DND-41 (cell line): Measurements from ENCODE around the gene CTSA.

Source experiments
- ATAC-seq: fragments of 200-7000 bp; cut with Tn5 transposase; 3 replicates; pipeline ENCODE4 v1.9.1; 2021; ENCODE audit warnings: low read depth; ENCODE audit not compliant: insufficient read depth
- DNase-seq: peaks from one replicate; pipeline ENCODE4 v3.0.0-alpha.2; 2020
- H2AFZ ChIP-seq: 2 replicates; pipeline ENCODE4 v1.6.0; 2012; ENCODE audit warnings: low read depth, low read length
- H3K27ac ChIP-seq: 2 replicates; pipeline ENCODE4 v1.5.1; 2012; ENCODE audit warnings: low read length, inconsistent platforms
- H3K27me3 ChIP-seq: fragments of 200-600 bp; sonication (generic); 2 replicates; pipeline ENCODE4 v1.6.0; 2012; ENCODE audit warnings: low read length, mild to moderate bottlenecking, inconsistent platforms; ENCODE audit not compliant: insufficient read depth, poor library complexity
- H3K36me3 ChIP-seq: 2 replicates; pipeline ENCODE4 v1.5.1; 2012; ENCODE audit warnings: low read length, inconsistent platforms; ENCODE audit not compliant: insufficient read depth
- H3K4me1 ChIP-seq: 2 replicates; pipeline ENCODE4 v1.5.1; 2012; ENCODE audit warnings: mild to moderate bottlenecking, low read length; ENCODE audit not compliant: insufficient read depth
- H3K4me2 ChIP-seq: 2 replicates; pipeline ENCODE4 v1.6.0; 2012; ENCODE audit warnings: mild to moderate bottlenecking, moderate library complexity, low read length, inconsistent platforms; ENCODE audit not compliant: insufficient read depth
- H3K4me3 ChIP-seq, 2 experiments: fragments of 200-600 bp in 1 of 2; shearing (Covaris generic) in 1 of 2; 2 replicates each; pipeline ENCODE4 v1.5.1; 2012 to 2016; ENCODE audit warnings: inconsistent platforms in 2 of 2, low read length in 2 of 2, mild to moderate bottlenecking in 2 of 2, low read depth in 1 of 2, moderate library complexity in 1 of 2
- H3K79me2 ChIP-seq: 2 replicates; pipeline ENCODE4 v1.6.0; 2012; ENCODE audit warnings: low read length, inconsistent platforms; ENCODE audit not compliant: insufficient read depth
- H3K9ac ChIP-seq: 2 replicates; pipeline ENCODE4 v1.6.0; 2012; ENCODE audit warnings: low read depth, mild to moderate bottlenecking, inconsistent platforms, low read length, moderate library complexity
- H3K9me3 ChIP-seq: 2 replicates; pipeline ENCODE4 v1.5.1; 2012; ENCODE audit warnings: low read length, moderate library complexity, mild to moderate bottlenecking, inconsistent platforms; ENCODE audit not compliant: insufficient read depth, severe bottlenecking
- H4K20me1 ChIP-seq: 2 replicates; pipeline ENCODE4 v1.6.0; 2012; ENCODE audit warnings: low read length; ENCODE audit not compliant: insufficient read depth
- CTCF ChIP-seq: IDR thresholded peaks from 2 replicates; pipeline ENCODE4 v1.5.1; 2012; ENCODE audit warnings: borderline replicate concordance, low read length, moderate library complexity, mild to moderate bottlenecking; ENCODE audit not compliant: poor library complexity, severe bottlenecking; ENCODE audit errors: extremely low read depth
- EZH2 ChIP-seq: IDR thresholded peaks from 3 replicates; pipeline ENCODE4 v1.6.1; 2012; ENCODE audit warnings: borderline replicate concordance, low read depth, mild to moderate bottlenecking, moderate library complexity, low read length, inconsistent platforms; ENCODE audit not compliant: severe bottlenecking

The CTSA gene

GRCh38 chr20:45896641-45897161, 5.6 kb downstream of the CTSA start:
- H3K4me1 ChIP-seq, result peaks cover 11% of the 10 kb centered on the region
- H2AFZ ChIP-seq, result no peak overlapping the region
- H3K36me3 ChIP-seq, result peaks cover 45% of the 10 kb centered on the region
- no peaks in the 10 kb centered on the region for H3K9me3 ChIP-seq
- no peak overlapping the region for H3K9ac ChIP-seq
- no peak for ATAC-seq
- no peaks in the 10 kb centered on the region for H3K27me3 ChIP-seq
- no peak overlapping the region for H3K4me3 ChIP-seq
- no peaks in the 10 kb centered on the region for H4K20me1 ChIP-seq
- H3K79me2 ChIP-seq, result peaks cover 5% of the 10 kb centered on the region
- DNase-seq, result no peak
- TF ChIP-seq CTCF, result no peak
- TF ChIP-seq EZH2, result no peak
- H3K4me2 ChIP-seq, result no peak overlapping the region
- no peak overlapping the region for H3K27ac ChIP-seq

GRCh38 chr20:45897289-45897688, 6.2 kb downstream of the CTSA start:
- Histone ChIP-seq H3K4me2 (no peak overlapping the region), H3K36me3 (peaks cover 45% of the 10 kb centered on the region), H3K27ac (no peak overlapping the region), H3K79me2 (no peaks in the 10 kb centered on the region), H2AFZ (no peak overlapping the region), H4K20me1 (no peaks in the 10 kb centered on the region), H3K9ac (no peak overlapping the region), H3K4me3 (no peak overlapping the region), H3K4me1 (peaks cover 5% of the 10 kb centered on the region), H3K9me3 (no peaks in the 10 kb centered on the region), H3K27me3 (no peaks in the 10 kb centered on the region)
- ATAC-seq (no peak), DNase-seq (no peak)
- TF ChIP-seq EZH2 (no peak), CTCF (no peak)

DNA sequence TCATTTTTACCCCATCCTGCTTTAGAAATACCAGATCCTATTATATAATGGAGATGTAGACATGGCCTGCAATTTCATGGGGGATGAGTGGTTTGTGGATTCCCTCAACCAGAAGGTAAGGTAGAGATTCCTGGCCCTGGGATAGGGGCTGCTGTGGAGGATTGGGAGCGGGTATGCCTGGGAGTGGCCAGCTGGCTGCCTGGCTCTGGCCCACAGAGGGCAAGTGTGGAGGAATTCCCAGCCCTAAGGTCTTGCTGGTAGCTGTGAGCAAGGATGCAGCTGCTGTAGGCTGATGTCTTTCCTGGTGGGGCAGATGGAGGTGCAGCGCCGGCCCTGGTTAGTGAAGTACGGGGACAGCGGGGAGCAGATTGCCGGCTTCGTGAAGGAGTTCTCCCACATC, 6.6 kb downstream of the CTSA start:
- Histone ChIP-seq H3K36me3 (peaks cover 43% of the 10 kb centered on the region), H3K27me3 (no peaks in the 10 kb centered on the region), H2AFZ (no peak overlapping the region), H3K4me1 (peaks cover 1% of the 10 kb centered on the region; the same call in 1 of the 2 replicates), H3K4me3 (no peak overlapping the region), H3K27ac (no peak overlapping the region), H4K20me1 (no peaks in the 10 kb centered on the region), H3K9me3 (no peaks in the 10 kb centered on the region), H3K4me2 (no peak overlapping the region), H3K79me2 (no peaks in the 10 kb centered on the region), H3K9ac (no peak overlapping the region)
- ATAC-seq, result no peak
- no peak for DNase-seq
- TF ChIP-seq EZH2 (no peak), CTCF (no peak)

- no peak for DNase-seq
- H3K36me3 ChIP-seq, result peaks cover 37% of the 10 kb centered on the region
- TF ChIP-seq CTCF (no peak), EZH2 (no peak)
- no peaks in the 10 kb centered on the region for H3K4me1 ChIP-seq
- H3K27me3 ChIP-seq, result no peaks in the 10 kb centered on the region
- H3K4me2 ChIP-seq, result no peak overlapping the region
- H3K79me2 ChIP-seq, result no peaks in the 10 kb centered on the region
- no peak overlapping the region for H3K4me3 ChIP-seq
- no peak overlapping the region for H3K27ac ChIP-seq
- no peaks in the 10 kb centered on the region for H3K9me3 ChIP-seq
- H2AFZ ChIP-seq, result no peak overlapping the region
- no peaks in the 10 kb centered on the region for H4K20me1 ChIP-seq
- no peak overlapping the region for H3K9ac ChIP-seq
- no peak for ATAC-seq
These were observed 7.2 kb downstream of the CTSA start for GRCh38 chr20:45898285-45898684.
